ENCODE data around the gene SLC7A8. TPM values are rescaled to one million over a fixed set of nuclear protein-coding genes. Genes with fewer than 3 reads are reported as not detected.
"Not testable (repeated sequence)": the region's sequence is repeated elsewhere in the genome, so short reads cannot be mapped to it uniquely, and the experiment has no call there.

The SLC7A8 gene
- polyA plus RNA-seq, 1 experiment, result 0.78 TPM

- ChIA-PET CTCF (interaction anchor here (1.1 to 1.4 kb wide), 2 partner anchors 20 to 86 kb away, joined by 6 to 8 read pairs; no protein-coding TSS in a partner anchor), POLR2A (no interaction called here)
- Histone ChIP-seq H3K27me3 (ENCODE audit: control insufficient read depth, insufficient read depth, low read length) (peaks cover 11% of the 10 kb centered on the region), H3K27ac (ENCODE audit: low read depth, low read length) (no peak overlapping the region), H3K9me3 (ENCODE audit: control insufficient read depth, insufficient read depth, low read length) (no peaks in the 10 kb centered on the region), H3K4me3 (ENCODE audit: low read depth, low read length) (no peak overlapping the region)
- no peak for DNase-seq (ENCODE audit: low read depth, low spot score)
- TF ChIP-seq, protein P1, sequence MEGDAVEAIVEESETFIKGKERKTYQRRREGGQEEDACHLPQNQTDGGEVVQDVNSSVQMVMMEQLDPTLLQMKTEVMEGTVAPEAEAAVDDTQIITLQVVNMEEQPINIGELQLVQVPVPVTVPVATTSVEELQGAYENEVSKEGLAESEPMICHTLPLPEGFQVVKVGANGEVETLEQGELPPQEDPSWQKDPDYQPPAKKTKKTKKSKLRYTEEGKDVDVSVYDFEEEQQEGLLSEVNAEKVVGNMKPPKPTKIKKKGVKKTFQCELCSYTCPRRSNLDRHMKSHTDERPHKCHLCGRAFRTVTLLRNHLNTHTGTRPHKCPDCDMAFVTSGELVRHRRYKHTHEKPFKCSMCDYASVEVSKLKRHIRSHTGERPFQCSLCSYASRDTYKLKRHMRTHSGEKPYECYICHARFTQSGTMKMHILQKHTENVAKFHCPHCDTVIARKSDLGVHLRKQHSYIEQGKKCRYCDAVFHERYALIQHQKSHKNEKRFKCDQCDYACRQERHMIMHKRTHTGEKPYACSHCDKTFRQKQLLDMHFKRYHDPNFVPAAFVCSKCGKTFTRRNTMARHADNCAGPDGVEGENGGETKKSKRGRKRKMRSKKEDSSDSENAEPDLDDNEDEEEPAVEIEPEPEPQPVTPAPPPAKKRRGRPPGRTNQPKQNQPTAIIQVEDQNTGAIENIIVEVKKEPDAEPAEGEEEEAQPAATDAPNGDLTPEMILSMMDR (IDR thresholded peaks at IDR 0.05; ENCODE audit: low read depth, low read length), result no peak
These were observed 23.7 kb upstream of the SLC7A8 start for GRCh38 chr14:23207146-23207540.

- Histone ChIP-seq H3K27ac (ENCODE audit: low read depth, low read length) (no peak overlapping the region), H3K27me3 (ENCODE audit: control insufficient read depth, insufficient read depth, low read length) (peaks cover 11% of the 10 kb centered on the region), H3K9me3 (ENCODE audit: control insufficient read depth, insufficient read depth, low read length) (no peaks in the 10 kb centered on the region), H3K4me3 (ENCODE audit: low read depth, low read length) (no peak overlapping the region)
- ChIA-PET POLR2A (interaction anchor here (1.0 kb wide), 1 partner anchor 12 kb away, joined by 4 read pairs; no protein-coding TSS in a partner anchor), CTCF (interaction anchor here (0.9 to 2.2 kb wide), 5 partner anchors 19 to 86 kb away, joined by 3 to 18 read pairs (median 8); no protein-coding TSS in a partner anchor)
- TF ChIP-seq, protein P1 (IDR thresholded peaks at IDR 0.05; ENCODE audit: low read depth, low read length), result no peak
- no peak for DNase-seq (ENCODE audit: low read depth, low spot score)
These were observed 23.1 kb upstream of the SLC7A8 start for GRCh38 chr14:23206422-23207145.

GRCh38 chr14:23202001-23202400, 18.5 kb upstream of the SLC7A8 start:
- ChIA-PET CTCF (interaction anchor here (1.8 to 2.4 kb wide), 2 partner anchors 15 to 81 kb away, joined by 10 to 15 read pairs; no protein-coding TSS in a partner anchor), POLR2A (no interaction called here)
- Histone ChIP-seq H3K27ac (ENCODE audit: low read depth, low read length) (no peak overlapping the region), H3K27me3 (ENCODE audit: control insufficient read depth, insufficient read depth, low read length) (peaks cover 12% of the 10 kb centered on the region), H3K9me3 (ENCODE audit: control insufficient read depth, insufficient read depth, low read length) (no peaks in the 10 kb centered on the region), H3K4me3 (ENCODE audit: low read depth, low read length) (no peak overlapping the region)
- DNase-seq (ENCODE audit: low read depth, low spot score), result no peak
- TF ChIP-seq, protein P1 (IDR thresholded peaks at IDR 0.05; ENCODE audit: low read depth, low read length), result no peak

DNA sequence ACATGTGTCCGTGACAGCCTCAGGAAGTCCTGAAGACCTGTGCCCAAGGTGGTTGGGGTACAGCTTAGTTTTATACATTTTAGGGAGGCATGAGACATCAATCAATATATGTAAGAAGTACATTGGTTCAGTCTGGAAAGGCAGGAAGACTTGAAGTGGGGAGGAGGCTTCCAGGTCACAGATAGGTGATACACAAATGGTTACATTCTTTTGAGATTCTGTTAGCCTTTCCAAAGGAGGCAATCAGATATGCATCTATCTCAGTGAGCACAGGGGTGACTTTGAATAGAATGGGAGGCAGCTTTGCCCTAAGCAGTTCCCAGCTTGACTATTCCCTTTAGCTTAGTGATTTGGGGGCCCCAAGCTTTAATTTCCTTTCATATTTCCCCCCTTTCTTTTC, 15.7 kb upstream of the SLC7A8 start:
- peaks cover 16% of the 10 kb centered on the region for H3K27me3 ChIP-seq (ENCODE audit: control insufficient read depth, insufficient read depth, low read length)
- POLR2A ChIA-PET; H3K27ac ChIP-seq (ENCODE audit: low read depth, low read length); DNase-seq (ENCODE audit: low read depth, low spot score); H3K9me3 ChIP-seq (ENCODE audit: control insufficient read depth, insufficient read depth, low read length); H3K4me3 ChIP-seq (ENCODE audit: low read depth, low read length): not testable (repeated sequence)
- CTCF ChIA-PET, result interaction anchor here (0.7 to 1.2 kb wide), 2 partner anchors 12 to 468 kb away, joined by 4 to 5 read pairs; no protein-coding TSS in a partner anchor

DNA sequence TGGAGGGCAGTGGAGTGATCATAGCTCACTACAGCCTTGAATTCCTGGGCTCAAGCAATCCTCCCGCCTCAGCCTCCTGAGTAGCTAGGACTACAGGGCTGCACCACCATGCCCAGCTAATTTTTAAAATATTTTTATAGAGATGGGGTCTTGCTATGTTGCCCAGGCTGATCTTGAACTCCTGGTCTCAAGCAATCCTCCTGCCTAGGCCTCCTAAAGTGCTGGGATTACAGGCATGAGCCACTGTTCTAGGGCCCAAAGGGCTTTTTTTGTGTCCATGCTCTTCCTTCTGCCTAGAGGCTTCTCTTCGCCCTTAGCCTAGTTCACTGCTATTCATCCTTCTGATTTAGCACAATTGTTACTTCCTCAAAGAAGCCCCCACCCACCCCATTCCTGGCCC, 13.0 kb upstream of the SLC7A8 start:
- CTCF ChIA-PET, result interaction anchor here (3.5 kb wide), 1 partner anchor 75 kb away, joined by 20 read pairs; no protein-coding TSS in a partner anchor
- POLR2A ChIA-PET, result not testable (repeated sequence)
- peaks cover 18% of the 10 kb centered on the region for H3K27me3 ChIP-seq (ENCODE audit: control insufficient read depth, insufficient read depth, low read length)

DNA sequence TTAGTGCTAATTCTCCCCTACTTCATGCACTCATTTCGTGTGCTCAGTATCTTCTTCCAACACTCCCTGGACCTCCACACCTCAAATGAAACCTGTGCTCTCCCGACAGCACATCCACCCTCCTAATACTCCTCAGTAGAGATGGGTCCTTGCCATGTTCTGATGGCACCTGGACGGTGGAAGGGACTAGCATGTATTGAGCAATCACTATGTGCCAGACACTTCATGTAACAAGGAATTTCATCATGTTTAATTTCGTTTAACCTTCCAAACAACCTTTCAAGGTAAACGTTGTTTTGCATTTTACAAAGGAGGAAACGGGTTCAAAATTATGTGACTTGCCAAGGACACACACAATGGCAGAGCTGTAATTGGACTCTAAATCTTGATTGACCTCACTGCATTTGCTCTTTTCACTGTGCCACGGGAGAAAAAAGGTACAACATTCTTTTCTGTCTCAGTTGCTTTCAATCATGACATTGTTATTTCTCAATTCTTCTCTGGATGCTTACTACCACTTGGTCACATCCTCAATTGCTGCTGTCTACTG, 12.2 kb upstream of the SLC7A8 start:
- H3K27ac ChIP-seq (ENCODE audit: low read depth, low read length), result no peak overlapping the region
- no peak for DNase-seq (ENCODE audit: low read depth, low spot score)
- H3K4me3 ChIP-seq (ENCODE audit: low read depth, low read length), result no peak overlapping the region
- TF ChIP-seq, protein P1 (IDR thresholded peaks at IDR 0.05; ENCODE audit: low read depth, low read length), result no peak
- peaks cover 17% of the 10 kb centered on the region for H3K27me3 ChIP-seq (ENCODE audit: control insufficient read depth, insufficient read depth, low read length)
- ChIA-PET POLR2A (no interaction called here), CTCF (interaction anchor here (3.5 kb wide), 1 partner anchor 75 kb away, joined by 20 read pairs; no protein-coding TSS in a partner anchor)
- no peaks in the 10 kb centered on the region for H3K9me3 ChIP-seq (ENCODE audit: control insufficient read depth, insufficient read depth, low read length)

More for the DNA sequence above, 13.0 kb upstream of the SLC7A8 start:
- DNase-seq (ENCODE audit: low read depth, low spot score); H3K9me3 ChIP-seq (ENCODE audit: control insufficient read depth, insufficient read depth, low read length); H3K4me3 ChIP-seq (ENCODE audit: low read depth, low read length); H3K27ac ChIP-seq (ENCODE audit: low read depth, low read length): not testable (repeated sequence)

All from AG04450 (cell line).